IMR-90 (cell line): ENCODE results near the gene SLC17A9.

Experiments used
- BHLHE40 ChIP-seq: fragments of 150-350 bp; IDR thresholded peaks from 2 replicates; pipeline ENCODE4 v1.6.1; 2016; ENCODE audit warnings: mild to moderate bottlenecking, low read depth, low read length
- ELK1 ChIP-seq: fragments of 150-350 bp; IDR thresholded peaks from 2 replicates; pipeline ENCODE4 v1.6.1; 2016; ENCODE audit warnings: low read depth, mild to moderate bottlenecking, low read length, moderate library complexity, borderline replicate concordance
- FOS ChIP-seq: fragments of 150-350 bp; IDR thresholded peaks from 2 replicates; pipeline ENCODE4 v1.6.1; 2016; ENCODE audit warnings: low read depth, low read length
- MAFK ChIP-seq: IDR thresholded peaks from 2 replicates; pipeline ENCODE4 v1.6.1; 2012; ENCODE audit warnings: low read depth, low read length, improper control_type of control experiment
- MXI1 ChIP-seq: IDR thresholded peaks from 2 replicates; pipeline ENCODE4 v1.6.1; 2012; ENCODE audit warnings: low read depth, mild to moderate bottlenecking, low read length, moderate library complexity, borderline replicate concordance
- NFE2L2 ChIP-seq: fragments of 150-350 bp; IDR thresholded peaks from 2 replicates; pipeline ENCODE4 v1.6.1; 2016; ENCODE audit warnings: low read depth, mild to moderate bottlenecking, low read length
- POLR2A ChIP-seq: IDR thresholded peaks from 2 replicates; pipeline ENCODE4 v1.6.1; 2012; ENCODE audit warnings: mild to moderate bottlenecking, low read depth, low read length
- RCOR1 ChIP-seq: IDR thresholded peaks from 2 replicates; pipeline ENCODE4 v1.6.1; 2012; ENCODE audit warnings: mild to moderate bottlenecking, low read length, improper control_type of control experiment; ENCODE audit not compliant: insufficient replicate concordance
- RFX5 ChIP-seq: IDR thresholded peaks from 2 replicates; pipeline ENCODE4 v1.8.0; 2012; ENCODE audit warnings: low read depth, mild to moderate bottlenecking, low read length, moderate library complexity
- SMC3 ChIP-seq: fragments of 150-350 bp; IDR thresholded peaks from 2 replicates; pipeline ENCODE4 v1.6.1; 2016; ENCODE audit warnings: low read depth, mild to moderate bottlenecking, antibody characterized with exemption, low read length, moderate library complexity
- USF2 ChIP-seq: fragments of 150-350 bp; IDR thresholded peaks from 2 replicates; pipeline ENCODE4 v1.6.1; 2017; ENCODE audit warnings: mild to moderate bottlenecking, antibody characterized with exemption, low read length, low read depth
- TF ChIP-seq, protein P1 (sequence below): conservative IDR thresholded peaks from 2 replicates; pipeline ENCODE4 v1.5.1; 2012; ENCODE audit warnings: mild to moderate bottlenecking, low read depth, low read length, improper control_type of control experiment

DNA sequence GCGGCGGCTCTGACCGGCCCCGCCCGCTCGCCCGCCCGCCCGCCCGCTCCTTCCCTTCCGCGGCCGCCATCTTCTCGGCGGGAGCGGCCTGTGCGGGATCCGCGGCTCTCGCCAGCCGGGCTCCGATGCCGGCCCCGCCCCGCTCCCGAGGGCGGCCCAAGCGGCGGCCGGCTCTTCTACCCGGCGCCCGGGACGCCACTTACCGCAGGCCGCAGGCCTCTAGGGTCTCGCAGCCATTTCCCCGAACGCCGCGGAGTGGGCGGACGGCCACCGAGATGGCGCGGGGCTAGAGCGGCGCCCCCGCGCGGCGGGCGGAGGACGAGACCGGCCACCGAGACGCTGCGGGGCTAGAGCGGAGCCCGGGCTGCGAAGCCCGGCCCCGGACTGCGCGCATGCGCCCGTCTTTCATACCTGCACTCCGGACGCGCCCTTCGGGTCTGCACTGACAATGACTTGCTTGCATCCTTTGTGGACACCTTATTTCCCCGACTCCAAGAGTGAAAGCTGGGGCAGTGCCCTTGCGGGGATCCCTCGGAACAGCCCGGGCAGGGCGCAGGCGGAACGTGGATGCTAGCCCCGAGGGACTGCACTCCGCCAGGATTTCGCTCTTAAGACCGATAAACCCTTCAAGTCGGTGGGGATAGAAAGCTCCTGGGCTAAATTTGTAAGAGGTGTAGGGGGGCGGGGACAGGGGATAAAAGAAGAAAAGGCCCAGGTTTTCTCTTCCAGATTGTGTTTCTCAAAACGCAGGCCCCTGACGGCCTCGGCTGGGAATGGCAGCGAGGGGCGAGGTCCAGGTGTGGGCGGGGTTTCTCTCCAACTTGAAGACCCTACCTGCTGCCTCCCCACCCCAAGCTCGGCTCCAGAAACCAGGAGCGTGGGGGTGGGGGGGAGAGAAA lies 26.0 kb upstream of the SLC17A9 start, which contains the start of gene DIDO1:
- peak; percentile 36; the same call in 1 of the 2 replicates for TF ChIP-seq POLR2A
- peak; percentile 21; the same call in 1 of the 2 replicates for TF ChIP-seq SMC3
- no peak for TF ChIP-seq MXI1
- TF ChIP-seq BHLHE40, result no peak
- no peak for TF ChIP-seq USF2
- TF ChIP-seq, protein P1, sequence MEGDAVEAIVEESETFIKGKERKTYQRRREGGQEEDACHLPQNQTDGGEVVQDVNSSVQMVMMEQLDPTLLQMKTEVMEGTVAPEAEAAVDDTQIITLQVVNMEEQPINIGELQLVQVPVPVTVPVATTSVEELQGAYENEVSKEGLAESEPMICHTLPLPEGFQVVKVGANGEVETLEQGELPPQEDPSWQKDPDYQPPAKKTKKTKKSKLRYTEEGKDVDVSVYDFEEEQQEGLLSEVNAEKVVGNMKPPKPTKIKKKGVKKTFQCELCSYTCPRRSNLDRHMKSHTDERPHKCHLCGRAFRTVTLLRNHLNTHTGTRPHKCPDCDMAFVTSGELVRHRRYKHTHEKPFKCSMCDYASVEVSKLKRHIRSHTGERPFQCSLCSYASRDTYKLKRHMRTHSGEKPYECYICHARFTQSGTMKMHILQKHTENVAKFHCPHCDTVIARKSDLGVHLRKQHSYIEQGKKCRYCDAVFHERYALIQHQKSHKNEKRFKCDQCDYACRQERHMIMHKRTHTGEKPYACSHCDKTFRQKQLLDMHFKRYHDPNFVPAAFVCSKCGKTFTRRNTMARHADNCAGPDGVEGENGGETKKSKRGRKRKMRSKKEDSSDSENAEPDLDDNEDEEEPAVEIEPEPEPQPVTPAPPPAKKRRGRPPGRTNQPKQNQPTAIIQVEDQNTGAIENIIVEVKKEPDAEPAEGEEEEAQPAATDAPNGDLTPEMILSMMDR, result peak; percentile 60
- no peak for TF ChIP-seq NFE2L2
- TF ChIP-seq FOS, result no peak
- TF ChIP-seq RFX5, result no peak
- no peak for TF ChIP-seq RCOR1
- TF ChIP-seq ELK1, result no peak
- TF ChIP-seq MAFK, result no peak
